ENCODE data around the gene ATXN10.

DNA sequence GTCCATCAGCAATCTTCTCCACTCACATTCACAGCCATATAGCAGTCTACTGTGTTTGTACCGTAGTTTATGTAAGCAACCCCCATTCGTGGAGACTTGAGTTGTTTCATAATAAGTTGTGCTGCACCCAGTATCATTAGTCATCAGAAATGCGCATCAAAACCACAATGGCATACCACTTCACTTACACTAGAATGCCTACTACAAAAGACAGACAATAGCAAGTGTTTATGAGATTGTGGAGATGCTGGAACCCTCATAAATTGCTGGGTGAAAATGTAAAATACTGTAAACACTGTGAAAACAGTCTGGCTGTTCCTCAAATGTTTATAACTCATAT is 133.3 kb downstream of the ATXN10 start:
- no peak for TF ChIP-seq POLR2AphosphoS5 (IDR thresholded peaks at IDR 0.05; ENCODE audit: low read depth, low read length)
- no peak for TF ChIP-seq TAF1 (IDR thresholded peaks at IDR 0.05; ENCODE audit: borderline replicate concordance, insufficient read depth, low read length)

Data from PFSK-1 (cell line).